ENCODE measurements around the gene CCDC182.

CCDC182 gene

GRCh38 chr17:57701124-57701523 lies 44.0 kb downstream of the CCDC182 start:
- no peak overlapping the region for H3K4me3 ChIP-seq (ENCODE audit: low read depth, low read length)

GRCh38 chr17:57699751-57700219 lies 45.3 kb downstream of the CCDC182 start:
- H3K4me3 ChIP-seq (ENCODE audit: low read depth, low read length) = no peak overlapping the region

GRCh38 chr17:57697891-57698711 lies 47.0 kb downstream of the CCDC182 start:
- H3K4me3 ChIP-seq (ENCODE audit: low read depth, low read length) = no peak overlapping the region

- H3K4me3 ChIP-seq (ENCODE audit: low read depth, low read length) = no peak overlapping the region
These were observed 47.9 kb downstream of the CCDC182 start for GRCh38 chr17:57697197-57697596.

GRCh38 chr17:57696050-57696449 lies 49.0 kb downstream of the CCDC182 start:
- H3K4me3 ChIP-seq (ENCODE audit: low read depth, low read length) = no peak overlapping the region

Measured in iPS-11a (cell line).